HepG2 (cell line): Measurements from ENCODE around the gene GRK5. TPM values are rescaled to one million over a fixed set of nuclear protein-coding genes. Genes with fewer than 3 reads are reported as not detected.

Experiments used
- ARID5B ChIP-seq: IDR thresholded peaks from 2 replicates; pipeline ENCODE4 v1.4.0; 2020; ENCODE audit warnings: mild to moderate bottlenecking, missing genetic modification reagents
- BRD4 ChIP-seq: sonication (generic); formaldehyde crosslinking; IDR thresholded peaks from 2 replicates; pipeline ENCODE4 v1.4.0; 2020; ENCODE audit warnings: missing genetic modification reagents
- CBFB ChIP-seq: sonication (generic); formaldehyde crosslinking; IDR thresholded peaks from 2 replicates; pipeline ENCODE4 v1.4.0; 2020; ENCODE audit warnings: missing genetic modification reagents
- CREBL2 ChIP-seq: sonication (generic); formaldehyde crosslinking; IDR thresholded peaks from 2 replicates; pipeline ENCODE4 v1.8.1; 2023; ENCODE audit warnings: missing genetic modification reagents, mild to moderate bottlenecking, borderline replicate concordance
- CREM ChIP-seq, 2 experiments: sonication (generic) in 1 of 2; formaldehyde crosslinking in 1 of 2; IDR thresholded peaks; 2 replicates each; pipeline versions ENCODE4 v1.4.0 to v1.6.1; 2016 to 2020; ENCODE audit warnings: antibody characterized with exemption in 1 of 2, mild to moderate bottlenecking in 1 of 2, missing genetic modification reagents in 1 of 2
- DDIT3 ChIP-seq: sonication (generic); formaldehyde crosslinking; IDR thresholded peaks from 2 replicates; pipeline ENCODE4 v1.4.0; 2020; ENCODE audit warnings: mild to moderate bottlenecking, missing genetic modification reagents
- ERF ChIP-seq: IDR thresholded peaks from 2 replicates; pipeline ENCODE4 v1.6.1; 2018; ENCODE audit warnings: missing biosample characterization, missing genetic modification reagents
- HNF1B ChIP-seq: sonication (generic); formaldehyde crosslinking; IDR thresholded peaks from 2 replicates; pipeline ENCODE4 v1.5.1; 2020; ENCODE audit warnings: mild to moderate bottlenecking, moderate library complexity, missing genetic modification reagents
- JUND ChIP-seq: sonication (generic); formaldehyde crosslinking; IDR thresholded peaks from 2 replicates; pipeline ENCODE4 v1.8.0; 2022; ENCODE audit warnings: mild to moderate bottlenecking, missing genetic modification reagents
- KDM5B ChIP-seq: sonication (generic); formaldehyde crosslinking; IDR thresholded peaks from 2 replicates; pipeline ENCODE4 v1.4.0; 2020; ENCODE audit warnings: missing genetic modification reagents, mild to moderate bottlenecking, borderline replicate concordance
- MAX ChIP-seq: IDR thresholded peaks from 2 replicates; pipeline ENCODE4 v1.6.1; 2012; ENCODE audit warnings: inconsistent platforms
- MEF2D ChIP-seq: sonication (generic); formaldehyde crosslinking; IDR thresholded peaks from 2 replicates; pipeline ENCODE4 v1.5.1; 2020; ENCODE audit warnings: mild to moderate bottlenecking, missing genetic modification reagents
- ONECUT2 ChIP-seq: sonication (generic); formaldehyde crosslinking; IDR thresholded peaks from 2 replicates; pipeline ENCODE4 v1.4.0; 2020; ENCODE audit warnings: missing genetic modification reagents
- RFXAP ChIP-seq: sonication (generic); formaldehyde crosslinking; IDR thresholded peaks from 2 replicates; pipeline ENCODE4 v1.4.0; 2020; ENCODE audit warnings: missing genetic modification reagents, borderline replicate concordance
- TEAD3 ChIP-seq: optimal IDR thresholded peaks from 2 replicates; pipeline ENCODE3; 2016; ENCODE audit warnings: borderline replicate concordance
- ZNF232 ChIP-seq: sonication (generic); formaldehyde crosslinking; IDR thresholded peaks from 2 replicates; pipeline ENCODE4 v1.4.0; 2020; ENCODE audit warnings: missing genetic modification reagents, borderline replicate concordance
- ZNF552 ChIP-seq: sonication (generic); formaldehyde crosslinking; IDR thresholded peaks from 2 replicates; pipeline ENCODE4 v1.9.0; 2022; ENCODE audit warnings: missing genetic modification reagents, mild to moderate bottlenecking, borderline replicate concordance
- ZNF598 ChIP-seq: sonication (generic); formaldehyde crosslinking; IDR thresholded peaks from 2 replicates; pipeline ENCODE4 v1.5.1; 2020; ENCODE audit warnings: mild to moderate bottlenecking, missing genetic modification reagents, borderline replicate concordance
- ZNF619 ChIP-seq: sonication (generic); formaldehyde crosslinking; IDR thresholded peaks from 2 replicates; pipeline ENCODE4 v1.4.0; 2020; ENCODE audit warnings: mild to moderate bottlenecking, missing genetic modification reagents
- ZNF761 ChIP-seq: sonication (generic); formaldehyde crosslinking; conservative IDR thresholded peaks from 2 replicates; pipeline ENCODE4 v1.4.0; 2020; ENCODE audit warnings: mild to moderate bottlenecking, missing genetic modification reagents
- ZNF790 ChIP-seq: sonication (generic); formaldehyde crosslinking; IDR thresholded peaks from 2 replicates; pipeline ENCODE4 v1.8.0; 2022; ENCODE audit warnings: missing genetic modification reagents, mild to moderate bottlenecking, borderline replicate concordance
- ZNF883 ChIP-seq: sonication (generic); formaldehyde crosslinking; IDR thresholded peaks from 2 replicates; pipeline ENCODE4 v1.5.1; 2020; ENCODE audit warnings: mild to moderate bottlenecking, missing genetic modification reagents; ENCODE audit errors: not compliant biosample characterization
- ZNF891 ChIP-seq: sonication (generic); formaldehyde crosslinking; IDR thresholded peaks from 2 replicates; pipeline ENCODE4 v1.5.0; 2020; ENCODE audit warnings: mild to moderate bottlenecking, missing genetic modification reagents
- polyA plus RNA-seq, 8 experiments: library from polyadenylated mRNA; depleted of rRNA in 3 of 8; stranded (reverse) in 7 of 8; unstranded in 1 of 8; fragments of >200 nt; fragmentation: Illumina TruSeq in 4 of 8; extraction: Trizol in 4 of 8; gene quantifications; 2 replicates each; pipeline versions ENCODE4 v1.2.1 to v1.2.3, GENCODE V29; 2011 to 2016; ENCODE audit warnings: low read depth in 4 of 8, missing spikeins in 1 of 8, mixed read lengths in 1 of 8; ENCODE audit not compliant: insufficient read depth in 1 of 8
- total RNA-seq, 5 experiments: library from RNA; depleted of rRNA; stranded (reverse); fragments of >200 nt; fragmentation: Illumina TruSeq; extraction: Trizol; gene quantifications; 2 replicates each; pipeline ENCODE4 v1.2.3, GENCODE V29; 2016; ENCODE audit warnings: low read depth in 1 of 5

The GRK5 gene
- total and polyA plus RNA-seq, 2 of the 13 experiments (the other 11 are each of a cell fraction or from before 2014, with no cell fraction given) = 10.4 to 12.6 TPM

GRCh38 chr10:119165171-119166117 is 41.9 kb upstream of the GRK5 start, which contains the start of gene SFXN4 (continued):
- TF ChIP-seq KDM5B = peak; percentile 49; the same call in 1 of the 2 replicates
- 0 out of 2 replicates have a peak, but pooled peaks have one; percentile 23 for TF ChIP-seq JUND (CRISPR knock-in tag)
- peak; percentile 46; the same call in 1 of the 2 replicates for TF ChIP-seq ZNF619 (CRISPR knock-in tag)
- peak; percentile 35 for TF ChIP-seq BRD4
- TF ChIP-seq ZNF790 (CRISPR knock-in tag) = peak; percentile 39; the same call in 1 of the 2 replicates
- 0 out of 2 replicates have a peak, but pooled peaks have one; percentile 24 for TF ChIP-seq HNF1B (CRISPR knock-in tag)
- peak; percentile 56 for TF ChIP-seq TEAD3 (CRISPR knock-in tag)
- peak; percentile 39 for TF ChIP-seq CREBL2 (CRISPR knock-in tag)
- no peak for TF ChIP-seq ZNF598 (CRISPR knock-in tag)
- peak; percentile 16; the same call in 1 of the 2 replicates for TF ChIP-seq ONECUT2 (CRISPR knock-in tag)
- no peak for TF ChIP-seq DDIT3
- TF ChIP-seq ZNF761 (CRISPR knock-in tag) = no peak
- peak; percentile 89 for TF ChIP-seq ZNF891 (CRISPR knock-in tag)
- peak; percentile 69 for TF ChIP-seq ARID5B (CRISPR knock-in tag)
- TF ChIP-seq MAX = peak; percentile 99
- TF ChIP-seq CREM (IDR thresholded peaks at IDR 0.05) = no peak
- no peak for TF ChIP-seq CREM (CRISPR knock-in tag; IDR thresholded peaks at IDR 0.05)
- TF ChIP-seq ZNF883 (CRISPR knock-in tag) = peak; percentile 29
- peak; percentile 84 for TF ChIP-seq CBFB (CRISPR knock-in tag)
- TF ChIP-seq ERF (CRISPR knock-in tag) = peak; percentile 85
- TF ChIP-seq MEF2D (CRISPR knock-in tag) = peak; percentile 65
- no peak for TF ChIP-seq ZNF552 (CRISPR knock-in tag)
- TF ChIP-seq ZNF232 (CRISPR knock-in tag) = peak; percentile 54; the same call in 1 of the 2 replicates
- peak; percentile 49; the same call in 1 of the 2 replicates for TF ChIP-seq RFXAP
